Left lung (tissue), 10 donors: ENCODE results near the gene POLG. TPM values are rescaled to one million over a fixed set of nuclear protein-coding genes. Genes with fewer than 3 reads are reported as not detected.

Experiments used
- ATAC-seq: fragments of 200-7000 bp; cut with Tn5 transposase; one replicate; pipeline ENCODE4 v1.9.1; 2020; ENCODE audit warnings: moderate library complexity
- DNase-seq, 4 donors: peaks; one replicate each; pipeline ENCODE4 v3.0.0-alpha.2; 2013 to 2020
- H3K27ac ChIP-seq, 2 donors: fragments of 200-600 bp; sonication (generic) in 1 of 2; one replicate each; pipeline versions ENCODE4 v1.5.0 to v1.8.0; 2020 to 2021
- H3K27me3 ChIP-seq, 2 donors: fragments of 200-600 bp; sonication (generic) in 1 of 2; one replicate each; pipeline versions ENCODE4 v1.5.0 to v1.8.0; 2020 to 2021
- H3K36me3 ChIP-seq, 2 donors: fragments of 200-600 bp; sonication (generic) in 1 of 2; one replicate each; pipeline versions ENCODE4 v1.5.0 to v1.8.0; 2020 to 2021
- H3K4me1 ChIP-seq, 2 donors: fragments of 200-600 bp; one replicate each; pipeline ENCODE4 v1.8.0; 2021
- H3K4me3 ChIP-seq, 2 donors: fragments of 200-600 bp; sonication (generic) in 1 of 2; one replicate each; pipeline versions ENCODE4 v1.5.0 to v1.8.0; 2020 to 2021; ENCODE audit warnings: mild to moderate bottlenecking in 1 of 2
- H3K9me3 ChIP-seq, 2 donors: fragments of 200-600 bp; sonication (generic) in 1 of 2; one replicate each; pipeline versions ENCODE4 v1.5.0 to v1.8.0; 2020 to 2021
- intact Hi-C, 2 donors: fragments of 100-400 bp; cut with DNase I; formaldehyde crosslinking; loops; one replicate each; pipeline versions ENCODE4 v1.11.2 to v1.14.2; 2022
- polyA plus RNA-seq, 6 donors: library from polyadenylated mRNA; unstranded; fragments of 120-200 nt; gene quantifications; one replicate each; pipeline ENCODE4 v1.2.1, GENCODE V29; 2013; ENCODE audit not compliant: insufficient read length in 6 of 6
- total RNA-seq, 2 donors: library from RNA; stranded (reverse); fragmentation: NEBNext Ultra II Directional; extraction: Animal tissue kit (Norgen Biotek cat#: 25700); gene quantifications; one replicate each; pipeline ENCODE4 v1.2.1, GENCODE V29; 2021
- TF ChIP-seq, protein P1 (sequence below), 2 donors: fragments of 200-600 bp; sonication (generic) in 1 of 2; IDR thresholded peaks; one replicate each; pipeline versions ENCODE4 v1.5.0 to v1.8.0; 2021; ENCODE audit warnings: antibody characterized with exemption in 2 of 2
- donor health status: DM: no; HTN: yes; CAD: no.
- donor health status: DM: no; HTN: no; CAD: no.

The POLG gene
- total and polyA plus RNA-seq, 8 donors: 52.4 to 71.5 (median 55.1) TPM

DNA sequence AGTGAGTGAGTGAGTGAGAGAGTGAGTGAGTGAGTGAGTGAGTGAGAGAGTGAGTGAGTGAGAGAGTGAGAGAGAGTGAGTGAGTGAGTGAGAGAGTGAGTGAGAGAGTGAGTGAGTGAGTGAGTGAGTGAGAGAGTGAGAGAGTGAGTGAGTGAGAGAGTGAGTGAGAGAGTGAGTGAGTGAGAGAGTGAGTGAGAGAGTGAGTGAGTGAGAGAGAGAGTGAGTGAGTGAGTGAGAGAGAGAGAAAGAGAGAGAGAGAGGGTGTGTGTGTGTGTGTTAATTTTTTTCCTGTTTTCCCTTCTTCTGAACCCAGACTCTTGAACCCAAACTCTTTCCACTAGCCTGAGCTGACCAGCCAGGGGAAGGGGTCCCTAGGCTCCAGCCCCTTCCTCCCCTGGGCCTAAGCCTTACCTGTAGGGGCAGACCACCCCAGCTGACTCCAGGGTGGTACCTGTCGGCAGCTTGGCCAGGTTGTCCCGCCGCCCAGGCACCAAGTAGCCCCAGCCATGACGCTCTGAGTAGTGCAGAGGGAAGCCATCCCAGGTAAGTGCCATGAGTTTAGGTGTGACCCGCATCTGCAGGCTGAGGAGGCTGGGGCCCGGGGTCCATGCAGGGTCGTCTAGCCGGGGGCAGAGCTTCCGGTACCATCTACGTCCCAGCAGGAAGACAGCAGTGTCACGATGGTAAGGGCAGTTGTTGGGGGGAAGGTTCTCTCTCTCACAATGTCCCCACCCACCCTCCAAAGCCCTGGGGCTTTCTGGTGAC lies 9.4 kb downstream of the POLG start:
- Histone ChIP-seq H3K27me3 (no peaks in the 10 kb centered on the region), H3K9me3 (no peaks in the 10 kb centered on the region), H3K4me3 (no peak overlapping the region), H3K36me3 (peaks cover 0 to 98% of the 10 kb centered on the region in 2 donors), H3K27ac (no peak overlapping the region), H3K4me1 (peaks cover 0 to 7% of the 10 kb centered on the region in 2 donors)
- ATAC-seq (no peak), DNase-seq (no peak)
- intact Hi-C loops: no loop called here
- TF ChIP-seq, protein P1, sequence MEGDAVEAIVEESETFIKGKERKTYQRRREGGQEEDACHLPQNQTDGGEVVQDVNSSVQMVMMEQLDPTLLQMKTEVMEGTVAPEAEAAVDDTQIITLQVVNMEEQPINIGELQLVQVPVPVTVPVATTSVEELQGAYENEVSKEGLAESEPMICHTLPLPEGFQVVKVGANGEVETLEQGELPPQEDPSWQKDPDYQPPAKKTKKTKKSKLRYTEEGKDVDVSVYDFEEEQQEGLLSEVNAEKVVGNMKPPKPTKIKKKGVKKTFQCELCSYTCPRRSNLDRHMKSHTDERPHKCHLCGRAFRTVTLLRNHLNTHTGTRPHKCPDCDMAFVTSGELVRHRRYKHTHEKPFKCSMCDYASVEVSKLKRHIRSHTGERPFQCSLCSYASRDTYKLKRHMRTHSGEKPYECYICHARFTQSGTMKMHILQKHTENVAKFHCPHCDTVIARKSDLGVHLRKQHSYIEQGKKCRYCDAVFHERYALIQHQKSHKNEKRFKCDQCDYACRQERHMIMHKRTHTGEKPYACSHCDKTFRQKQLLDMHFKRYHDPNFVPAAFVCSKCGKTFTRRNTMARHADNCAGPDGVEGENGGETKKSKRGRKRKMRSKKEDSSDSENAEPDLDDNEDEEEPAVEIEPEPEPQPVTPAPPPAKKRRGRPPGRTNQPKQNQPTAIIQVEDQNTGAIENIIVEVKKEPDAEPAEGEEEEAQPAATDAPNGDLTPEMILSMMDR (IDR thresholded peaks at IDR 0.05): no peak

DNA sequence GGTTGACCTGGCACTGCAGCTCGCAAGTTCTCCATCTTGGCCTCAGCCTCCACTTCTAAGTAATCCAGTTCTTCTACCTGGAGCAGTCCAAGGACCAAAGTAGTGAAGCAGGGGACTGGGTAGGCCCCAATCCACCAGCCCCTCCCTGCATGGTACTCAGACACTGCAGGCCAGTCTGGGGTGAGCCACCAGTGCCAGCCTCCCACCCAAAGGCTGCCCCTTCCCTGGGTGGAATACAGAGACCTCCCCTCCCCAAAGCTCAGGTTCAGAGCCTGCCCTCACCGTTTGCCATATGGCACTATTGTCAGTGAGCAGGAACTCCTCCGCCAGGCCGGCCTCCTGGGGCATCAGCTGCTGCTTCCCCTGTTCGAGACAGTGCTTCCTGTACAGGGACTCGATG lies 10.8 kb downstream of the POLG start:
- peaks cover 0 to 98% of the 10 kb centered on the region in 2 donors for H3K36me3 ChIP-seq

DNA sequence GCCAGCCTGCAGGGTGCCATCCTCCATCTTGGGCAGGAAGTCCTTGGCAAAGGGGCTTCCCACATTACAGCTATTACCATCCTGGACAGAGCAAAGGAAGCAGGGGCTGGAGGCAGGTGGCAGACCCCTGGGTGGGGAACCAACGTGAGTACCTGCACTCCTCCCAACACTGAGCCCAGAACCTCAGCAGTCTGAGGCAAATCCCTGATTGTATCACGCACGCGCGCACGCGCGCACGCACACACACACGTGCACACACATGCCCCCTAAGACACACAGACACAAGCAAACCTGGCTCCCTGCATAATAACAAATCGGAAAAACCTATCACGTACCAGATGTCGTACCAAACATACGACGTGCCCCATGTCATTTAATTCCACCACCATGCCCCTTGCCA lies 11.8 kb downstream of the POLG start:
- DNase-seq (no peak), ATAC-seq (no peak)
- Histone ChIP-seq H3K4me1 (no peaks in the 10 kb centered on the region), H3K9me3 (no peaks in the 10 kb centered on the region), H3K36me3 (peaks cover 0 to 98% of the 10 kb centered on the region in 2 donors), H3K4me3 (no peak overlapping the region), H3K27me3 (no peaks in the 10 kb centered on the region), H3K27ac (no peak overlapping the region)
- intact Hi-C loops: no loop called here
- TF ChIP-seq, protein P1 (IDR thresholded peaks at IDR 0.05): no peak

More for the DNA sequence above, 10.8 kb downstream of the POLG start:
- Histone ChIP-seq H3K4me1 (no peaks in the 10 kb centered on the region), H3K27ac (no peak overlapping the region), H3K4me3 (no peak overlapping the region), H3K27me3 (no peaks in the 10 kb centered on the region), H3K9me3 (no peaks in the 10 kb centered on the region)
- no peak for DNase-seq
- TF ChIP-seq, protein P1 (IDR thresholded peaks at IDR 0.05): no peak
- ATAC-seq: no peak
- intact Hi-C loops: no loop called here

DNA sequence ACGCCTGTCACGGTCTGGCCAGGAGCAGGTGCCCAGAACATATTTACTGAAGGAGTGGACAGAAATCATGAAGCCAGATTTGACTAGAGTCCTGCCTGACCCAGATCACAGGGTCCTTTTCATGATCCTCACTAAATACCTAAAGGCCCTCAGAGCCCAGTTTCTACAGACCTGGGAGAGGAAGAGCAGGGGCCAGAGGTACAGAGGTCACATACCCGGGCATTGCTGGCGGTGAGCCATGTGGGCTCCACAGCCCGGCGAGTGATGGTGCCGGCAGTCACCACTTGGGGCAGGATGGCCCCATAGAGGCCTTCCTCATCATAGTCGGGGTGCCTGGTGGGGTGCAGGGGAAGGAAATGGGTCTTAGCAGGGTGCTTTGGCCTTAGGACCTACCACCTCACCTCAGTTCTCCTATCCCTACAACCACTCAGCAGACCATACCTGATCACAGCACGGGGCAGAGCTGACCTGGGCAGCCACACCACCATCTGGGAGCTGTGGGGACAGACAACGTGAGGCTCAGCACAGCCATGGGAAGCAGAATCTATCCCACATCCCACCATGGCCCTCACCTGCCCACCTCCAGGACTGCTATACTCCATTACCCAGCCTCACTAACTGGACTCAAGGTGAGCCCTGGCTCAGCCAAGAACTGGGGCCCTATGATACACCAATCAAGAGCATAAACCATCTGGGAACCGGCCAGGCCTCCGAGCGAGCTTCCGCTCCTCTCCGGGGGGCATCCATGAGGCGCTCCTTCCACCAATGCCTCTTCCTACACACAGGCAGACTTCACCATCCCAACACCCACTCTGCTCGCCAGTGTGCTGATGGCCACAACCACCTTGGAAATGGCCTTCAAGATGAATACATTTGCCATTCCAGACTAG lies 12.9 kb downstream of the POLG start:
- H3K4me3 ChIP-seq: no peak overlapping the region
- ATAC-seq (no peak), DNase-seq (no peak)
- no peak overlapping the region for H3K27ac ChIP-seq
- H3K27me3 ChIP-seq: no peaks in the 10 kb centered on the region
- H3K9me3 ChIP-seq: no peaks in the 10 kb centered on the region
- TF ChIP-seq, protein P1 (IDR thresholded peaks at IDR 0.05): no peak
- intact Hi-C loops: no loop called here
- H3K4me1 ChIP-seq: no peaks in the 10 kb centered on the region
- H3K36me3 ChIP-seq: peaks cover 9 to 98% of the 10 kb centered on the region in 2 donors

DNA sequence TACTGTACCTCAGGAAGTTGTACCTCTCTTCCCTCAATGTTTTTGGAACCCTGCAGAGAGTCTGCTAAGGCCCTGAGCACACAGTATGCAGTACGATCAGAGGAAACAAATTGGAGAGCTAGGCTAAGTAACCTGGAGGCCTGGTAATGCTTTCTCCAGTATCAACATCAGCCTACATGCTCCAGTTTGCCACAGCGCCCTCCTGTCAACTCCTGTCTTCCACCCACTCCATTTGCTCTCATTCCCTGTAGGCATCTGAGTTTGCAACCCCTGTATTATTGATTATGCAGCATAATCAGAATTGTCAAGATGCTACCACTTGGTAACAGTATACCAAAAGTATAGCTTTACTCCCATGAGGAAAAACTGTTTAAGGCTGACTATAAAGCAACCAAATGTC lies 14.4 kb downstream of the POLG start:
- no peaks in the 10 kb centered on the region for H3K27me3 ChIP-seq
- TF ChIP-seq, protein P1 (IDR thresholded peaks at IDR 0.05): no peak
- no peak for ATAC-seq
- H3K4me1 ChIP-seq: no peaks in the 10 kb centered on the region
- H3K36me3 ChIP-seq: peaks cover 16 to 98% of the 10 kb centered on the region in 2 donors
- H3K9me3 ChIP-seq: no peaks in the 10 kb centered on the region
- intact Hi-C loops: no loop called here
- no peak overlapping the region for H3K4me3 ChIP-seq
- DNase-seq: no peak
- no peak overlapping the region for H3K27ac ChIP-seq
